ENCODE results near the gene MC1R. TPM values are rescaled to one million over a fixed set of nuclear protein-coding genes. Genes with fewer than 3 reads are reported as not detected.
"Not testable (repeated sequence)": the region's sequence is repeated elsewhere in the genome, so short reads cannot be mapped to it uniquely, and the experiment has no call there.

The MC1R gene
- total RNA-seq, 5 donors from 2014 or later (not counting 1 experiment from before 2014, with no cell fraction given) = 11.7 to 13.7 (median 12.9) TPM

DNA sequence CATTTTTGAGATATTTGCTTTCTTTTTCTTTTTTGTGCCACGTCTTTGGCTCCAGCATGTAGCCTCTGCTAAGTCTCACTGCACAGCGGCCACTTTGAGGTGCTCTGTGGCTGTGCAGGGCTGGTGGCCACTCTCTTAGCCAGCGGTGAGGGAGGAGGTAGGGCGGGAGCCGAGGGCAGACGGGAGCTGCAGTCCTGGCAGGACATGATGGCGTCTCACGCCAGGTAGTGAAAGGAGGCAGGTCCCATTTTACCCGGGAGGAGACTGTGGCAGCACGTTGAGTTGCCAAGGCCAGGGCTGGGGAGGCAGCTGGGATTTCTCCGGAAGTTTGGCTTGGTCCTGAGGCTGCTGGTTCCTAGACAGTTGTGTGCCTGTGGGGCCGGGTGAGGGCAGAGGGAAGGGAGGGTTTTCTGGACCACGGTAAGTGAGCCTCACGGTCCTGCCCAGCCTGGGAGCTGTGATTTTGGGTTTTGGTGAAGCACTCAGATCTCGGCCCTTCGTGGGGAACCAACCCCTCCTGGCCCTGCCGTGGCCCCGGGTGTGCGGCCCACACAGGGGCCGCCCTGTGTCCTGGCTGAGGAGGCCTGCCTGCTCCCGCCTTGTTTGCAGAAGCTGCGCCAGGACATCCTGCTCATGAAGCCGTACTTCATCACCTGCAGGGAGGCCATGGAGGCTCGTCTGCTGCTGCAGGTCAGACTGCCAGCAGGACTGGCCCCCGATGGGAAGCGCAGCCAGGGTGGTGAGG is 44.3 kb downstream of the MC1R start:
- no peaks in the 10 kb centered on the region for H3K27me3 ChIP-seq (replicated peaks in 1 of 2; ENCODE audit: control insufficient read depth in 2 of 2, extremely low read depth in 1 of 2, insufficient read depth in 2 of 2, low read length in 1 of 2)
- DNase-seq = no peak
- H3K4me3 ChIP-seq (ENCODE audit: control insufficient read depth in 1 of 2, extremely low read depth in 1 of 2, low read length in 1 of 2) = no peak overlapping the region
- Mint-ChIP-seq H3K4me3 (no peak overlapping the region), H3K4me1 (no peaks in the 10 kb centered on the region), H3K27ac (no peak overlapping the region), H3K36me3 (peaks cover 33% of the 10 kb centered on the region), H3K27me3 (no peaks in the 10 kb centered on the region), H3K9me3 (no peaks in the 10 kb centered on the region)
- no peaks in the 10 kb centered on the region for H3K9me3 ChIP-seq
- H3K36me3 ChIP-seq (ENCODE audit: control insufficient read depth in 2 of 2, extremely low read depth in 1 of 2, insufficient read depth in 1 of 2, low read length in 1 of 2) = peaks cover 9 to 18% of the 10 kb centered on the region in 2 donors
- POLR2A ChIA-PET = no interaction called here
- no peaks in the 10 kb centered on the region for H3K4me1 ChIP-seq (ENCODE audit: control insufficient read depth in 1 of 2, extremely low read depth in 1 of 2, insufficient read depth in 2 of 2, low read length in 2 of 2)
- WGBS (ENCODE audit: insufficient coverage) = 92% methylated on average over 22 of the region's 26 CpGs
- ATAC-seq (replicated peaks in 1 of 4) = no peak
- CTCF ChIA-PET = no interaction called here
- no peak overlapping the region for H3K27ac ChIP-seq (ENCODE audit: low read length)

- H3K27me3 ChIP-seq (replicated peaks in 1 of 2; ENCODE audit: control insufficient read depth in 2 of 2, extremely low read depth in 1 of 2, insufficient read depth in 2 of 2, low read length in 1 of 2) = no peaks in the 10 kb centered on the region
- no peak overlapping the region for H3K27ac ChIP-seq (ENCODE audit: low read length)
- DNase-seq = no peak
- Mint-ChIP-seq H3K36me3 (peaks cover 22% of the 10 kb centered on the region), H3K9me3 (no peaks in the 10 kb centered on the region), H3K27me3 (no peaks in the 10 kb centered on the region), H3K4me1 (no peaks in the 10 kb centered on the region), H3K27ac (no peak overlapping the region), H3K4me3 (no peak overlapping the region)
- H3K9me3 ChIP-seq = no peaks in the 10 kb centered on the region
- WGBS (ENCODE audit: insufficient coverage) = 95% methylated on average over 23 of the region's 25 CpGs
- peaks cover 8 to 14% of the 10 kb centered on the region in 2 donors for H3K36me3 ChIP-seq (ENCODE audit: control insufficient read depth in 2 of 2, extremely low read depth in 1 of 2, insufficient read depth in 1 of 2, low read length in 1 of 2)
- CTCF ChIA-PET = no interaction called here
- POLR2A ChIA-PET = no interaction called here
- H3K4me3 ChIP-seq (ENCODE audit: control insufficient read depth in 1 of 2, extremely low read depth in 1 of 2, low read length in 1 of 2) = no peak overlapping the region
- H3K4me1 ChIP-seq (ENCODE audit: control insufficient read depth in 1 of 2, extremely low read depth in 1 of 2, insufficient read depth in 2 of 2, low read length in 2 of 2) = no peaks in the 10 kb centered on the region
- no peak for ATAC-seq (replicated peaks in 1 of 4)
These were observed 45.5 kb downstream of the MC1R start for GRCh38 chr16:89964201-89964600.

GRCh38 chr16:89965447-89966225 is 47.0 kb downstream of the MC1R start:
- H3K27me3 ChIP-seq (replicated peaks in 1 of 2; ENCODE audit: control insufficient read depth in 2 of 2, extremely low read depth in 1 of 2, insufficient read depth in 2 of 2, low read length in 1 of 2) = no peaks in the 10 kb centered on the region
- H3K9me3 Mint-ChIP-seq = no peaks in the 10 kb centered on the region
- H3K9me3 ChIP-seq = no peaks in the 10 kb centered on the region
- no peak overlapping the region for H3K4me3 ChIP-seq (ENCODE audit: control insufficient read depth in 1 of 2, extremely low read depth in 1 of 2, low read length in 1 of 2)
- H3K4me1 ChIP-seq (ENCODE audit: control insufficient read depth in 1 of 2, extremely low read depth in 1 of 2, insufficient read depth in 2 of 2, low read length in 2 of 2) = no peaks in the 10 kb centered on the region
- ChIA-PET CTCF (interaction anchor here in 1 of 2 donors (0.7 kb wide), 1 partner anchor 23 kb away, joined by 6 read pairs; no protein-coding TSS in a partner anchor), POLR2A (no interaction called here)
- H3K27me3 Mint-ChIP-seq = no peaks in the 10 kb centered on the region
- DNase-seq (no peak), ATAC-seq (replicated peaks in 1 of 4) (no peak)
- H3K27ac Mint-ChIP-seq = no peak overlapping the region
- no peak overlapping the region for H3K4me3 Mint-ChIP-seq
- no peaks in the 10 kb centered on the region for H3K4me1 Mint-ChIP-seq
- peaks cover 10% of the 10 kb centered on the region for H3K36me3 Mint-ChIP-seq
- peaks cover 7 to 8% of the 10 kb centered on the region in 2 donors for H3K36me3 ChIP-seq (ENCODE audit: control insufficient read depth in 2 of 2, extremely low read depth in 1 of 2, insufficient read depth in 1 of 2, low read length in 1 of 2)
- WGBS (ENCODE audit: insufficient coverage) = 92% methylated on average over 24 of the region's 30 CpGs
- H3K27ac ChIP-seq (ENCODE audit: low read length) = no peak overlapping the region

GRCh38 chr16:89966756-89967155 is 48.1 kb downstream of the MC1R start:
- H3K4me1 Mint-ChIP-seq = peaks cover 5 to 11% (median 10%) of the 10 kb centered on the region in 3 donors
- no peak overlapping the region for H3K27ac Mint-ChIP-seq
- H3K27me3 ChIP-seq (replicated peaks in 1 of 2; ENCODE audit: control insufficient read depth in 2 of 2, extremely low read depth in 1 of 2, insufficient read depth in 2 of 2, low read length in 1 of 2) = no peaks in the 10 kb centered on the region
- H3K27ac ChIP-seq (ENCODE audit: low read length) = no peak overlapping the region
- CTCF ChIA-PET = interaction anchor here in 1 of 2 donors (0.7 kb wide), 1 partner anchor 24 kb away, joined by 6 read pairs; no protein-coding TSS in a partner anchor
- H3K36me3 ChIP-seq (ENCODE audit: control insufficient read depth in 2 of 2, extremely low read depth in 1 of 2, insufficient read depth in 1 of 2, low read length in 1 of 2) = peaks cover 6% of the 10 kb centered on the region in 2 donors
- no peaks in the 10 kb centered on the region for H3K9me3 ChIP-seq
- POLR2A ChIA-PET = no interaction called here
- DNase-seq (no peak), ATAC-seq (replicated peaks in 1 of 4) (no peak)
- 94% methylated on average over 7 of the region's 9 CpGs for WGBS (ENCODE audit: insufficient coverage)
- no peaks in the 10 kb centered on the region for H3K27me3 Mint-ChIP-seq
- peaks cover 4 to 10% of the 10 kb centered on the region in 2 experiments for H3K4me1 ChIP-seq (ENCODE audit: control insufficient read depth in 1 of 2, extremely low read depth in 1 of 2, insufficient read depth in 2 of 2, low read length in 2 of 2)
- peaks cover 3% of the 10 kb centered on the region for H3K36me3 Mint-ChIP-seq
- H3K4me3 Mint-ChIP-seq = no peak overlapping the region
- H3K4me3 ChIP-seq (ENCODE audit: control insufficient read depth in 1 of 2, extremely low read depth in 1 of 2, low read length in 1 of 2) = no peak overlapping the region
- H3K9me3 Mint-ChIP-seq = no peaks in the 10 kb centered on the region

- peaks cover 5 to 13% (median 10%) of the 10 kb centered on the region in 3 donors for H3K4me1 Mint-ChIP-seq
- peaks cover 6 to 16% of the 10 kb centered on the region in 2 experiments for H3K4me1 ChIP-seq (ENCODE audit: control insufficient read depth in 1 of 2, extremely low read depth in 1 of 2, insufficient read depth in 2 of 2, low read length in 2 of 2)
- H3K9me3 ChIP-seq; DNase-seq; H3K27me3 Mint-ChIP-seq; ATAC-seq (replicated peaks in 1 of 4); H3K27ac Mint-ChIP-seq; H3K27me3 ChIP-seq (replicated peaks in 1 of 2; ENCODE audit: control insufficient read depth in 2 of 2, extremely low read depth in 1 of 2, insufficient read depth in 2 of 2, low read length in 1 of 2); H3K9me3 Mint-ChIP-seq; POLR2A ChIA-PET; H3K4me3 Mint-ChIP-seq; CTCF ChIA-PET; H3K36me3 ChIP-seq (ENCODE audit: control insufficient read depth in 2 of 2, extremely low read depth in 1 of 2, insufficient read depth in 1 of 2, low read length in 1 of 2); H3K36me3 Mint-ChIP-seq; H3K27ac ChIP-seq (ENCODE audit: low read length); H3K4me3 ChIP-seq (ENCODE audit: control insufficient read depth in 1 of 2, extremely low read depth in 1 of 2, low read length in 1 of 2): not testable (repeated sequence)
- WGBS (ENCODE audit: insufficient coverage) = 43% methylated on average over 1 of the region's 5 CpGs
These were observed 48.8 kb downstream of the MC1R start for GRCh38 chr16:89967436-89967835.

GRCh38 chr16:89968074-89968473 is 49.4 kb downstream of the MC1R start:
- H3K4me3 Mint-ChIP-seq; H3K9me3 ChIP-seq; H3K27ac ChIP-seq (ENCODE audit: low read length); H3K36me3 Mint-ChIP-seq; H3K9me3 Mint-ChIP-seq; H3K27ac Mint-ChIP-seq; POLR2A ChIA-PET; ATAC-seq (replicated peaks in 1 of 4); CTCF ChIA-PET; H3K4me3 ChIP-seq (ENCODE audit: control insufficient read depth in 1 of 2, extremely low read depth in 1 of 2, low read length in 1 of 2); DNase-seq; H3K27me3 Mint-ChIP-seq; H3K36me3 ChIP-seq (ENCODE audit: control insufficient read depth in 2 of 2, extremely low read depth in 1 of 2, insufficient read depth in 1 of 2, low read length in 1 of 2); H3K27me3 ChIP-seq (replicated peaks in 1 of 2; ENCODE audit: control insufficient read depth in 2 of 2, extremely low read depth in 1 of 2, insufficient read depth in 2 of 2, low read length in 1 of 2): not testable (repeated sequence)
- 92% methylated on average over 10 of the region's 11 CpGs for WGBS (ENCODE audit: insufficient coverage)
- peaks cover 9 to 16% (median 10%) of the 10 kb centered on the region in 3 donors for H3K4me1 Mint-ChIP-seq
- H3K4me1 ChIP-seq (ENCODE audit: control insufficient read depth in 1 of 2, extremely low read depth in 1 of 2, insufficient read depth in 2 of 2, low read length in 2 of 2) = peaks cover 6 to 17% of the 10 kb centered on the region in 2 experiments
